ENCODE results near the gene PLA2G5.

GRCh38 chr1:20075345-20075744, 5.4 kb downstream of the PLA2G5 start:
- TF ChIP-seq CTCF (IDR thresholded peaks at IDR 0.05; ENCODE audit: borderline replicate concordance, extremely low read depth, low read length, poor library complexity, severe bottlenecking) (no peak), EZH2 (IDR thresholded peaks at IDR 0.05; ENCODE audit: borderline replicate concordance, low read depth, low read length, severe bottlenecking) (no peak)

All from DND-41 (cell line).